Left kidney (tissue), 2 donors: ENCODE data around the gene PPP6R3. TPM values are rescaled to one million over a fixed set of nuclear protein-coding genes. Genes with fewer than 3 reads are reported as not detected.

Source experiments
- DNase-seq: peaks from one replicate; pipeline ENCODE4 v3.0.0-alpha.2; 2013
- polyA plus RNA-seq: library from polyadenylated mRNA; unstranded; fragments of 120-200 nt; gene quantifications from one replicate; pipeline ENCODE4 v1.2.1, GENCODE V29; 2013; ENCODE audit not compliant: insufficient read length

Gene PPP6R3
- polyA plus RNA-seq, 1 donor: 133 TPM

GRCh38 chr11:68651985-68652682 is 191.6 kb downstream of the PPP6R3 start:
- DNase-seq: no peak

- no peak for DNase-seq
Observed at GRCh38 chr11:68652683-68653156, 192.2 kb downstream of the PPP6R3 start.

- no peak for DNase-seq
Observed at GRCh38 chr11:68653486-68654430, 193.2 kb downstream of the PPP6R3 start.

- no peak for DNase-seq
Observed at GRCh38 chr11:68654978-68655377, 194.4 kb downstream of the PPP6R3 start.

GRCh38 chr11:68655406-68655805 is 194.9 kb downstream of the PPP6R3 start:
- no peak for DNase-seq

- DNase-seq: no peak
Observed at GRCh38 chr11:68655806-68656205, 195.3 kb downstream of the PPP6R3 start.

GRCh38 chr11:68657021-68657780 is 196.6 kb downstream of the PPP6R3 start:
- no peak for DNase-seq

GRCh38 chr11:68658097-68658496 is 197.5 kb downstream of the PPP6R3 start:
- no peak for DNase-seq

- DNase-seq: no peak
Observed at GRCh38 chr11:68658661-68659060, 198.1 kb downstream of the PPP6R3 start.

GRCh38 chr11:68659158-68659921 is 198.8 kb downstream of the PPP6R3 start:
- DNase-seq: peak; percentile 52

- no peak for DNase-seq
Observed at GRCh38 chr11:68660066-68660810, 199.7 kb downstream of the PPP6R3 start.

GRCh38 chr11:68661014-68661413 is 200.5 kb downstream of the PPP6R3 start:
- no peak for DNase-seq

GRCh38 chr11:68661697-68662603 is 201.4 kb downstream of the PPP6R3 start:
- DNase-seq: no peak

GRCh38 chr11:68663482-68664010 is 203.0 kb downstream of the PPP6R3 start:
- no peak for DNase-seq

GRCh38 chr11:68664141-68664540 is 203.6 kb downstream of the PPP6R3 start:
- DNase-seq: no peak

- no peak for DNase-seq
Observed at GRCh38 chr11:68664906-68665305, 204.4 kb downstream of the PPP6R3 start.
